Trophoblast cell (in vitro differentiated cells and primary cell): ENCODE measurements around the gene LRP4.

Experiments used
- DNase-seq, 2 donors: peaks; one replicate each; pipeline ENCODE4 v3.0.0-alpha.2; 2016
- H2AFZ ChIP-seq: 2 replicates; pipeline ENCODE4 v1.6.1; 2013; ENCODE audit warnings: low read length, moderate library complexity, mild to moderate bottlenecking; ENCODE audit not compliant: insufficient read depth, poor library complexity
- H2AK5ac ChIP-seq: 2 replicates; pipeline ENCODE4 v1.6.1; 2013; ENCODE audit warnings: mild to moderate bottlenecking, low read length
- H2BK120ac ChIP-seq: 2 replicates; pipeline ENCODE4 v1.6.1; 2013; ENCODE audit warnings: low read length, mild to moderate bottlenecking, moderate library complexity; ENCODE audit not compliant: insufficient read depth, poor library complexity
- H2BK12ac ChIP-seq: 2 replicates; pipeline ENCODE4 v1.6.1; 2013; ENCODE audit warnings: mild to moderate bottlenecking, low read length, moderate library complexity
- H2BK5ac ChIP-seq: 2 replicates; pipeline ENCODE4 v1.6.1; 2013; ENCODE audit warnings: low read length, low read depth, moderate library complexity, mild to moderate bottlenecking; ENCODE audit not compliant: poor library complexity
- H3K14ac ChIP-seq: 2 replicates; pipeline ENCODE4 v1.6.1; 2013; ENCODE audit warnings: mild to moderate bottlenecking, low read length
- H3K18ac ChIP-seq: 2 replicates; pipeline ENCODE4 v1.6.1; 2013; ENCODE audit warnings: mild to moderate bottlenecking, low read length
- H3K23ac ChIP-seq: 2 replicates; pipeline ENCODE4 v1.6.1; 2013; ENCODE audit warnings: low read length
- H3K27ac ChIP-seq: 2 replicates; pipeline ENCODE4 v1.5.1; 2013; ENCODE audit warnings: low read depth, mild to moderate bottlenecking, inconsistent platforms, low read length, moderate library complexity
- H3K27me3 ChIP-seq: 2 replicates; pipeline ENCODE4 v1.6.1; 2013; ENCODE audit warnings: inconsistent platforms, mild to moderate bottlenecking, low read length, moderate library complexity; ENCODE audit not compliant: insufficient read depth
- H3K36me3 ChIP-seq, 2 experiments: 1 replicate in 1 of 2; 2 replicates in 1 of 2; pipeline ENCODE4 v1.6.1; 2013; ENCODE audit warnings: low read length in 2 of 2, mild to moderate bottlenecking in 2 of 2, moderate library complexity in 1 of 2; ENCODE audit not compliant: insufficient read depth in 2 of 2, control insufficient read depth in 1 of 2
- H3K4ac ChIP-seq: 2 replicates; pipeline ENCODE4 v1.6.1; 2013; ENCODE audit warnings: low read depth, mild to moderate bottlenecking, low read length, moderate library complexity
- H3K4me1 ChIP-seq, 2 experiments: 1 replicate in 1 of 2; 2 replicates in 1 of 2; pipeline ENCODE4 v1.6.1; 2013; ENCODE audit warnings: low read length in 2 of 2, mild to moderate bottlenecking in 2 of 2, moderate library complexity in 1 of 2; ENCODE audit not compliant: insufficient read depth in 2 of 2, control insufficient read depth in 1 of 2
- H3K4me2 ChIP-seq: 2 replicates; pipeline ENCODE4 v1.6.1; 2013; ENCODE audit warnings: inconsistent platforms, mild to moderate bottlenecking, low read length, moderate library complexity
- H3K4me3 ChIP-seq: 2 replicates; pipeline ENCODE4 v1.5.1; 2013; ENCODE audit warnings: mild to moderate bottlenecking, low read depth, low read length, inconsistent platforms
- H3K79me1 ChIP-seq: one replicate; pipeline ENCODE4 v1.6.1; 2013; ENCODE audit warnings: low read length
- H3K79me2 ChIP-seq: 2 replicates; pipeline ENCODE4 v1.6.1; 2013; ENCODE audit warnings: low read length, mild to moderate bottlenecking; ENCODE audit not compliant: control insufficient read depth, insufficient read depth, poor library complexity
- H3K9ac ChIP-seq: 2 replicates; pipeline ENCODE4 v1.6.1; 2013; ENCODE audit warnings: mild to moderate bottlenecking, low read length
- H3K9me3 ChIP-seq: 2 replicates; pipeline ENCODE4 v1.6.1; 2013; ENCODE audit warnings: low read depth, mild to moderate bottlenecking, control low read depth, inconsistent platforms, low read length; ENCODE audit not compliant: insufficient read depth
- H4K12ac ChIP-seq: 2 replicates; pipeline ENCODE4 v1.6.1; 2013; ENCODE audit warnings: low read depth, mild to moderate bottlenecking, low read length, moderate library complexity
- H4K8ac ChIP-seq: 2 replicates; pipeline ENCODE4 v1.6.1; 2013; ENCODE audit warnings: low read depth, mild to moderate bottlenecking, low read length, moderate library complexity
- H4K91ac ChIP-seq: one replicate; pipeline ENCODE4 v1.6.1; 2013; ENCODE audit warnings: low read depth, mild to moderate bottlenecking, low read length, moderate library complexity
- WGBS: extraction: QIAGEN DNeasy Blood & Tissue Kit; methylation state at CpG from one replicate; pipeline ENCODE4 v1.1.7; 2013; ENCODE audit warnings: missing lambda C conversion rate; ENCODE audit not compliant: insufficient read length, insufficient coverage; ENCODE audit errors: extremely low coverage; 5-methylcytosine and 5-hydroxymethylcytosine counted together

The LRP4 gene

GRCh38 chr11:46889689-46890475, 28.5 kb downstream of the LRP4 start:
- peak; percentile 63 to 91 for DNase-seq
- Histone ChIP-seq H2BK120ac (no peak overlapping the region), H3K27ac (no peak overlapping the region), H4K8ac (no peak overlapping the region), H3K79me2 (no peaks in the 10 kb centered on the region), H2BK5ac (no peak overlapping the region), H4K12ac (no peak overlapping the region), H3K18ac (no peak overlapping the region), H3K9ac (no peak overlapping the region), H3K14ac (no peak overlapping the region), H3K36me3 (peaks cover 15 to 22% of the 10 kb centered on the region in 2 experiments), H3K27me3 (no peaks in the 10 kb centered on the region), H2AK5ac (no peak overlapping the region), H3K4me2 (no peak overlapping the region), H3K9me3 (no peaks in the 10 kb centered on the region), H2AFZ (no peak overlapping the region), H3K4me3 (no peak overlapping the region), H3K79me1 (no peaks in the 10 kb centered on the region), H2BK12ac (no peak overlapping the region), H3K23ac (no peak overlapping the region), H4K91ac (no peak overlapping the region), H3K4ac (no peak overlapping the region), H3K4me1 (peaks cover 0 to 2% of the 10 kb centered on the region in 2 experiments)
- WGBS = no CpG with 5 or more reads among the region's 23 CpGs

GRCh38 chr11:46889251-46889650, 29.1 kb downstream of the LRP4 start:
- Histone ChIP-seq H3K27ac (no peak overlapping the region), H2BK12ac (no peak overlapping the region), H2AK5ac (no peak overlapping the region), H3K4ac (no peak overlapping the region), H4K8ac (no peak overlapping the region), H4K12ac (no peak overlapping the region), H4K91ac (no peak overlapping the region), H3K4me1 (peaks cover 0 to 2% of the 10 kb centered on the region in 2 experiments), H3K4me3 (no peak overlapping the region), H3K23ac (no peak overlapping the region), H2AFZ (no peak overlapping the region), H3K79me2 (no peaks in the 10 kb centered on the region), H3K18ac (no peak overlapping the region), H3K14ac (no peak overlapping the region), H3K27me3 (no peaks in the 10 kb centered on the region), H3K36me3 (peaks cover 14 to 18% of the 10 kb centered on the region in 2 experiments), H3K4me2 (no peak overlapping the region), H2BK120ac (no peak overlapping the region), H3K9me3 (no peaks in the 10 kb centered on the region), H2BK5ac (no peak overlapping the region), H3K79me1 (no peaks in the 10 kb centered on the region), H3K9ac (no peak overlapping the region)
- DNase-seq = no peak
- WGBS = no CpG with 5 or more reads among the region's 7 CpGs

- Histone ChIP-seq H3K4me2 (no peak overlapping the region), H3K23ac (no peak overlapping the region), H2BK12ac (no peak overlapping the region), H3K4me3 (no peak overlapping the region), H3K79me1 (no peaks in the 10 kb centered on the region), H3K36me3 (peaks cover 16 to 21% of the 10 kb centered on the region in 2 experiments), H3K27me3 (no peaks in the 10 kb centered on the region), H4K8ac (no peak overlapping the region), H2BK5ac (no peak overlapping the region), H3K27ac (no peak overlapping the region), H3K4me1 (peaks cover 0 to 2% of the 10 kb centered on the region in 2 experiments), H3K4ac (no peak overlapping the region), H2AFZ (no peak overlapping the region), H3K9ac (no peak overlapping the region), H3K18ac (no peak overlapping the region), H3K14ac (no peak overlapping the region), H3K9me3 (peaks cover under 1% of the 10 kb centered on the region), H4K91ac (no peak overlapping the region), H2AK5ac (no peak overlapping the region), H2BK120ac (no peak overlapping the region), H4K12ac (no peak overlapping the region), H3K79me2 (no peaks in the 10 kb centered on the region)
- no CpG with 5 or more reads among the region's 5 CpGs for WGBS
- DNase-seq = no peak
Observed at GRCh38 chr11:46888636-46889035, 29.7 kb downstream of the LRP4 start.

GRCh38 chr11:46886211-46886610, 32.1 kb downstream of the LRP4 start:
- peaks cover 0 to 2% of the 10 kb centered on the region in 2 experiments for H3K4me1 ChIP-seq
- H4K12ac ChIP-seq = no peak overlapping the region

More at GRCh38 chr11:46886211-46886610, 32.1 kb downstream of the LRP4 start:
- H3K79me2 ChIP-seq = no peaks in the 10 kb centered on the region
- no peak overlapping the region for H3K4me2 ChIP-seq
- peaks cover 2% of the 10 kb centered on the region for H3K9me3 ChIP-seq
- no peak overlapping the region for H2AFZ ChIP-seq
- no peak overlapping the region for H2BK5ac ChIP-seq
- no peak overlapping the region for H4K8ac ChIP-seq
- H2AK5ac ChIP-seq = no peak overlapping the region
- H3K9ac ChIP-seq = no peak overlapping the region
- H3K79me1 ChIP-seq = no peaks in the 10 kb centered on the region
- no peak overlapping the region for H3K18ac ChIP-seq
- no peak overlapping the region for H2BK12ac ChIP-seq
- H3K14ac ChIP-seq = no peak overlapping the region
- peaks cover 21 to 30% of the 10 kb centered on the region in 2 experiments for H3K36me3 ChIP-seq
- H3K4me3 ChIP-seq = peak overlapping the region; percentile 16
- WGBS = no CpG with 5 or more reads among the region's 11 CpGs
- H3K23ac ChIP-seq = no peak overlapping the region
- peak in 1 of 2 donors; percentile 6 for DNase-seq
- no peak overlapping the region for H4K91ac ChIP-seq
- no peak overlapping the region for H3K4ac ChIP-seq
- no peaks in the 10 kb centered on the region for H3K27me3 ChIP-seq
- H3K27ac ChIP-seq = no peak overlapping the region
- no peak overlapping the region for H2BK120ac ChIP-seq
